Vagina (tissue), 2 donors: ENCODE measurements around the gene RTN3.

ENCODE experiments used
- CTCF ChIP-seq, 3 experiments: fragments of 450-650 bp in 2 of 3; fragments of 200-600 bp in 1 of 3; sonication (generic) in 1 of 3; IDR thresholded peaks; one replicate each; pipeline ENCODE4 v1.5.1; 2017 to 2019; ENCODE audit warnings: antibody characterized with exemption in 3 of 3, mild to moderate bottlenecking in 2 of 3, moderate library complexity in 2 of 3
- POLR2A ChIP-seq, 2 donors: fragments of 450-650 bp; IDR thresholded peaks; one replicate each; pipeline ENCODE4 v1.6.1; 2017; ENCODE audit warnings: antibody characterized with exemption in 2 of 2, mild to moderate bottlenecking in 2 of 2, moderate library complexity in 2 of 2

GRCh38 chr11:63749624-63750023 is 68.3 kb downstream of the RTN3 start:
- TF ChIP-seq CTCF (IDR thresholded peaks at IDR 0.05) (no peak), POLR2A (IDR thresholded peaks at IDR 0.05) (no peak)
